GM19099 (cell line): Measurements from ENCODE around the gene DHRS12.

ENCODE experiments used
- POLR2A ChIP-seq: IDR thresholded peaks from 3 replicates; pipeline ENCODE4 v1.6.1; 2011; ENCODE audit warnings: low read depth; ENCODE audit not compliant: insufficient read length; ENCODE audit errors: extremely low read depth

Gene DHRS12

GRCh38 chr13:51804295-51805172 lies 571 bp upstream of the DHRS12 start:
- peak; percentile 11 for TF ChIP-seq POLR2A

GRCh38 chr13:51802631-51803418 lies 1.1 kb downstream of the DHRS12 start:
- no peak for TF ChIP-seq POLR2A

- TF ChIP-seq POLR2A: no peak
Observed at GRCh38 chr13:51801631-51802099, 2.3 kb downstream of the DHRS12 start.

GRCh38 chr13:51800486-51800885 lies 3.5 kb downstream of the DHRS12 start:
- no peak for TF ChIP-seq POLR2A

GRCh38 chr13:51799261-51799660 lies 4.7 kb downstream of the DHRS12 start:
- no peak for TF ChIP-seq POLR2A

- TF ChIP-seq POLR2A: no peak
Observed at GRCh38 chr13:51797664-51798488, 6.1 kb downstream of the DHRS12 start.

- TF ChIP-seq POLR2A: no peak
Observed at GRCh38 chr13:51796546-51796945, 7.4 kb downstream of the DHRS12 start.

- no peak for TF ChIP-seq POLR2A
Observed at GRCh38 chr13:51795419-51795818, 8.5 kb downstream of the DHRS12 start.

- TF ChIP-seq POLR2A: no peak
Observed at GRCh38 chr13:51794964-51795363, 9.0 kb downstream of the DHRS12 start.

GRCh38 chr13:51793570-51794271 lies 10.2 kb downstream of the DHRS12 start:
- no peak for TF ChIP-seq POLR2A

GRCh38 chr13:51786425-51787265 lies 17.3 kb downstream of the DHRS12 start:
- no peak for TF ChIP-seq POLR2A

GRCh38 chr13:51785712-51786424 lies 18.1 kb downstream of the DHRS12 start:
- TF ChIP-seq POLR2A: no peak

GRCh38 chr13:51784097-51784496 lies 19.9 kb downstream of the DHRS12 start:
- no peak for TF ChIP-seq POLR2A

GRCh38 chr13:51783428-51784094 lies 20.4 kb downstream of the DHRS12 start:
- no peak for TF ChIP-seq POLR2A
